SJSA1 (cell line): ENCODE results near the gene ACSS3. TPM values are rescaled to one million over a fixed set of nuclear protein-coding genes. Genes with fewer than 3 reads are reported as not detected.
A peak's percentile ranks its signal among the peaks of the same experiment; 100 is the strongest.
"Not testable (repeated sequence)": the region's sequence is repeated elsewhere in the genome, so short reads cannot be mapped to it uniquely, and the experiment has no call there.

ENCODE experiments used
- DNase-seq, 2 experiments: peaks; one replicate each; pipeline ENCODE4 v3.0.0-alpha.2; 2015 to 2020; ENCODE audit warnings: low spot score in 2 of 2, low read depth in 1 of 2
- H3K27ac ChIP-seq: fragments of 250-450 bp; sonication (Bioruptor Pico); 2 replicates; pipeline ENCODE4 v1.5.1; 2020; ENCODE audit warnings: mild to moderate bottlenecking, moderate library complexity
- H3K27me3 ChIP-seq: fragments of 250-450 bp; sonication (Bioruptor Pico); replicated peaks from 2 replicates; pipeline ENCODE4 v1.5.1; 2020; ENCODE audit warnings: mild to moderate bottlenecking, moderate library complexity
- H3K36me3 ChIP-seq: fragments of 250-450 bp; sonication (Bioruptor Pico); 2 replicates; pipeline ENCODE4 v1.5.1; 2020; ENCODE audit warnings: mild to moderate bottlenecking
- H3K4me1 ChIP-seq: fragments of 250-450 bp; sonication (Bioruptor Pico); replicated peaks from 2 replicates; pipeline ENCODE4 v1.6.1; 2021; ENCODE audit warnings: mild to moderate bottlenecking
- H3K4me3 ChIP-seq: fragments of 250-450 bp; sonication (Bioruptor Pico); 2 replicates; pipeline ENCODE4 v1.5.1; 2020; ENCODE audit warnings: mild to moderate bottlenecking
- H3K9me3 ChIP-seq: fragments of 250-450 bp; sonication (Bioruptor Pico); replicated peaks from 2 replicates; pipeline ENCODE4 v1.5.1; 2020; ENCODE audit warnings: mild to moderate bottlenecking
- total RNA-seq: library from RNA; depleted of rRNA; stranded (reverse); fragments of >200 nt; shearing (Covaris generic); gene quantifications from 2 replicates; pipeline ENCODE4 v1.2.3, GENCODE V29; 2014

The ACSS3 gene
- total RNA-seq, 1 experiment from 2014 or later: 1.3 TPM

DNA sequence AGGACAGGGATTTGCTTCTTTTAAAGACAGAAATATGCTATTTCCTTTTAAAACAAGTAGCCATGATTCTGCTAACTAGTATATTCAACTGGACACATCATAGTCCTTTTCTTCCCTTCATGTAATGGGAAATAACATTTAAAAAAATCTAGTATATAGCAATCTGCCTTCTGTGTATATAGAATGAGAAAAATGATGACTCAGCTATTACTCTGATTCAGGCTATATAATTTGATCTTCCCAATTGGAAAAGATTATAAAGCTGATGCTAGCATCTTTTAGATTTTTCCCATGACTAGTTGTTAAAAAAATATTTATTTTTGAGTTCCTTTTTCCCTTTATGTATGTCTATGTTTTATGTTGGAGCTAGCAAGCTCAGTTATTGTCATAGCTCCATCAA is 86.9 kb downstream of the ACSS3 start:
- Histone ChIP-seq H3K27ac (no peak overlapping the region), H3K4me3 (no peak overlapping the region), H3K27me3 (no peaks in the 10 kb centered on the region), H3K36me3 (no peaks in the 10 kb centered on the region), H3K9me3 (no peaks in the 10 kb centered on the region), H3K4me1 (peaks cover 8% of the 10 kb centered on the region)
- DNase-seq: no peak

DNA sequence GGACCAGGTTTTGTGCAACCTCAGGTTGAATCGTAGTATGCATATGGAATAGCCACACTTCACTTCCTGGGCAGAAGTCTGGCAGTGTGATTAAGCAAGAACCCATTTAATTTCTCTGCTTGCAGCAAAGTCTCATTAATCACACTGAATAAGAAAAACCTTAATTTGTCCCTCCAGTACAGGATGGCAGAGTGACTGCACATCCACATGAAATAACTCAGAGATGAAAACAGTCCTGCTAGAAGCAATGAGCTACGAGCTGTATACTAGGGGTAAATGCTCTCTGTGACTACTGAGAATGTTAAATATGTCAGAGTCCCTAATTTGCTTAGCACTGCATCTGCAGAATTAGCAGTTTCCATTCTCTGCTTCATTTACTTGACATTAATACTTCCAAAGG is 88.9 kb downstream of the ACSS3 start:
- Histone ChIP-seq H3K4me3 (no peak overlapping the region), H3K4me1 (peaks cover 12% of the 10 kb centered on the region), H3K36me3 (no peaks in the 10 kb centered on the region), H3K27ac (no peak overlapping the region), H3K9me3 (no peaks in the 10 kb centered on the region), H3K27me3 (no peaks in the 10 kb centered on the region)
- no peak for DNase-seq

DNA sequence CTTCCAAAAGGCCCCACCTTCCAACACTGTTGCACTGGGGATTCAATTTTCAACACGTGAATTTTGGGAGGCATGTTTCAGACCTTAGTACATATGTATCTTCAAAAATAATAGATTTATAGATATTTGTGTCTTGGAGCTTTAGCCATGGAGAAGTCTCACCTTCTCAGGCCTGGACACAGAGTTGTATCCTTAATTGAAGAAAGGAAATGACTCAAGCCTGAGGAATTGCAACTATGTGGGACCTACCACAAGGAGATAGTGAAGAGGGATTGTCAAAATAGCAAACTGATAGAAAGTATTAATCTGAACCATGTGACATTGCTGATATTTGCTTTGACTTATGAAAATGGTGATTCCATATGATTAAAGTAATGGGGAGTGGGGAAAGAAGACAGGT is 89.8 kb downstream of the ACSS3 start:
- H3K27ac ChIP-seq: no peak overlapping the region
- H3K4me1 ChIP-seq: peaks cover 12% of the 10 kb centered on the region
- DNase-seq: peak in 1 of 2 experiments; percentile 47
- H3K4me3 ChIP-seq: no peak overlapping the region
- no peaks in the 10 kb centered on the region for H3K36me3 ChIP-seq
- H3K27me3 ChIP-seq: no peaks in the 10 kb centered on the region
- no peaks in the 10 kb centered on the region for H3K9me3 ChIP-seq

DNA sequence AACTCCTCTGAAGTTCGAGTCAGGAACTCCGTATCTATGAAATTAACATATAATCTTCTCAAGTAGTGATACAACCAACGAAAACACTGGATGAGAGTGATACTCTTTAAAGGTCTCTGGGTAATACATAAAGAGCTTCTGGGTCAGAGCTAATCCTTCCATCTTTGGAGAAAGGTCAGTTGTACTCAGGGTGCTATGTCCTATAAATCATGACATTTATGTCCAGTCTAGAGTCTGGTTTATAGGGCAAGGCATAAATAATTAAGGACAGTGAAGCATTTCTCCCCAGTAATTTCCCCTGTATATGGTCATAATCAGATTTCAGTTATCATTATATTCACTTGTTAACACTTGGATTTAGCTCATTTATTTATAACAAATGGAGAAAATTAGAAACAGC is 90.6 kb downstream of the ACSS3 start:
- H3K9me3 ChIP-seq: no peaks in the 10 kb centered on the region
- no peak for DNase-seq
- H3K36me3 ChIP-seq: no peaks in the 10 kb centered on the region
- no peak overlapping the region for H3K27ac ChIP-seq
- no peak overlapping the region for H3K4me3 ChIP-seq
- H3K4me1 ChIP-seq: peaks cover 12% of the 10 kb centered on the region
- no peaks in the 10 kb centered on the region for H3K27me3 ChIP-seq

DNA sequence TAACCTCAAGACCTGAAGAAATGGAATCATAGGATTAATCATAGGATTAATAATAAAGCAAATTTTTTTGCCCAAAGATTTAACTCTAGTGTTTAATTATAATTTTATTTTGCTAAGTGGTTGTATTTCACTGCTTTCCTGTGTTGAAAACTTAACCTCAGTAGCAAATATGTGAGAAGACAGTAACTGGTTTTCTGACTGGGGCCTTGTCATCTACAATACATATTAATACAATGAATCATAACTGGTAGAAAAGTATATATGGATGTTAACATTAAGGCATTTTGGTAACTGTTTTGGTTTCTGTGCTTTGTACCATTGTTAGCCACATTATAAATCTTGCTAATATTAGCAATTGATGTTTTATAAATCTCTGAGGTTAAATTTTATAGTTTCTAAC is 92.2 kb downstream of the ACSS3 start:
- no peak for DNase-seq
- H3K4me3 ChIP-seq: no peak overlapping the region
- H3K4me1 ChIP-seq: peaks cover 12% of the 10 kb centered on the region
- no peak overlapping the region for H3K27ac ChIP-seq
- H3K27me3 ChIP-seq: no peaks in the 10 kb centered on the region
- H3K9me3 ChIP-seq: no peaks in the 10 kb centered on the region
- no peaks in the 10 kb centered on the region for H3K36me3 ChIP-seq

DNA sequence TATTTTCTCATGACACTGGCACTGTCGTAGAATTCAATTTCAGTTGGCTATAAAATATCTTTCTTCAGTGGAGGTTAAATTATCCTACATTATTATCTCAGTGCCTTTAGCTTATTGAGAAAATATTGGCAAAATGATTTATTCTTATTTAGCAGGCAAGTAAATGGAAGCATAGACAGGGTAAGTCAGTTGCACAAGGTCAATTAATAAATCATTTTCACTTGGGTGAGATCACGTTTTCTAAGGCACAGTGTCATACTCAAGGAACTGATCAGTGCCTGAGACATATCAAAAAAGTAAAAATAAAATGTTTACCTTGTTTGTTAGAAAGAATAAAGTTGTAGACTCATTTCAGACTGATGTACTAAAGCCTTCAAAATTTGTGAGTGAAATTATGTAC is 95.0 kb downstream of the ACSS3 start:
- no peaks in the 10 kb centered on the region for H3K36me3 ChIP-seq
- H3K27ac ChIP-seq: no peak overlapping the region
- no peak for DNase-seq
- no peak overlapping the region for H3K4me3 ChIP-seq
- peaks cover 7% of the 10 kb centered on the region for H3K4me1 ChIP-seq
- peaks cover 3% of the 10 kb centered on the region; the same call in 1 of the 2 replicates for H3K9me3 ChIP-seq
- no peaks in the 10 kb centered on the region for H3K27me3 ChIP-seq

DNA sequence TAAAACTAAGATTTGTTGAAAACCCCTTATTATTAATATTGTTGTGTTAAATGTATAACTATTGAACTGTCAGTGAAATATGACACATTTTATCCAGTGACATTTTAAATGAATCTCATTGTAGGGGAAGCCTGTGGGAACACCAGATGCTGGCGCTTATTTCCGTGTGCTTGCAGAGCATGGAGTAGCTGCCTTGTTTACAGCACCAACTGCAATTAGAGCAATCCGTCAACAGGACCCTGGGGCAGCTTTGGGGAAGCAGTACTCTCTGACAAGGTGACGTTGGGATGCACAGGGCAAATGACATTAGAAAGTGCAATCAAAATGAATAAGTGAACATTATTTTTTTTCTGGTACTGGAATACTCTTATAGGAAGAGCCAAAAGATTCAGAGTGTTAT is 96.8 kb downstream of the ACSS3 start:
- H3K27ac ChIP-seq: no peak overlapping the region
- H3K4me3 ChIP-seq: no peak overlapping the region
- H3K9me3 ChIP-seq: peaks cover 3% of the 10 kb centered on the region; the same call in 1 of the 2 replicates
- no peaks in the 10 kb centered on the region for H3K27me3 ChIP-seq
- no peaks in the 10 kb centered on the region for H3K36me3 ChIP-seq
- H3K4me1 ChIP-seq: peaks cover 5% of the 10 kb centered on the region; the same call in 1 of the 2 replicates
- DNase-seq: no peak

DNA sequence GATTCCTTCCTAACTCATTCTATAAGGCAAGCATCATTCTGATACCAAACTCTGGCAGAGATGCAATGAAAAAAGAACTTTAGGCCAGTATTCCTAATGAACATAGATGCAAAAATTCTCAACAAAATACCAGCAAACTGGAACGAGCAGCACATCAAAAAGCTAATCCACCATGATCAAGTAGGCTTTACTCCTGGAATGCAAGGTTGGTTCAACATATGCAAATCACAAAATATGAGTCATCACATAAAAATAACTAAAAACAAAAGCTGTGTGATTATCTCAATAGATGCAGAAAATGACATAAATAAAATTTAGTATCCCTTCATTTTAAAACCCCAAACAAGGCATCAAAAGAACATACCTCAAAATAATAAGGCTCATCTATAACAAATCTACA is 98.9 kb downstream of the ACSS3 start:
- Histone ChIP-seq H3K27ac (no peak overlapping the region), H3K27me3 (no peaks in the 10 kb centered on the region), H3K9me3 (peaks cover 3% of the 10 kb centered on the region; the same call in 1 of the 2 replicates), H3K36me3 (no peaks in the 10 kb centered on the region), H3K4me3 (no peak overlapping the region), H3K4me1 (no peaks in the 10 kb centered on the region)
- DNase-seq: no peak

DNA sequence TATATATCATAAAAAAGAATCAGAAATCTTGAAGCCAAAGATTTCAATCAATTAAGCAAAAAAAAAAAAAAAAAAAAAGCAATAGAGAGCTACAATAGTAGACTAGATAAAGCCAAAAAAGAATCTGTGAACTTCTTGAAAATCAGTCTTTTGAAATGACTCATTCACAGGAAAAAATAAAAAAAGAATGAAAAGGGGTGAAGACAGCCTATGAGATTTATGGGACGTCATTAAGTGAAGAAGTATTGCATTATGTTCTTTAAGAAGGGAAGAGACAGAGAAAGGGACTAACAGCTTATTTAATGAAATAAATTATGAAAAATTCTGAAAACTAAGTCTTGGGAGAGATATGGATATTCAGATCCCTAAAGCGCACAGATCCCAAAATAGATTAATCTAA is 103.8 kb downstream of the ACSS3 start:
- Histone ChIP-seq H3K27me3 (no peaks in the 10 kb centered on the region), H3K4me1 (no peaks in the 10 kb centered on the region)
- DNase-seq: no peak

DNA sequence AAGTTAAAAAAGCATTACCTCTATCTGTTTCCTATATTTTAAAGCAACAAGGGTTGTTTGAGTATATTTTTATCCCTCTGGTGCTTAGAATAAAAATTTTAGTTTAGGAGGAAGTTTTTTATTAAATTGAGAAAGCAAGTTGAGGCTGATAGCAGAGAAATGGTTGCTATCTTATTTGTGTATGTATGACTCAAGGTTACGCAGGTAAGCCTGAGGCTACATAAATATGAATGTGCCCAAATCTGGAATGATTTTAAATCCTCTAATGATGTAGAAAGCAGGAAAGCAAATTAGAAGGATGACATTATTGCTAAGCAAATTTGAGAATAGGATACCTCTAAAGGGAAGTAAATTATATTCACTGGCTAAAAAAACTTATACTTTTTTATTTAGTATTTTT is 109.8 kb downstream of the ACSS3 start:
- no peaks in the 10 kb centered on the region for H3K27me3 ChIP-seq
- no peaks in the 10 kb centered on the region for H3K9me3 ChIP-seq
- no peak for DNase-seq
- H3K27ac ChIP-seq: no peak overlapping the region
- no peaks in the 10 kb centered on the region for H3K4me1 ChIP-seq
- H3K36me3 ChIP-seq: no peaks in the 10 kb centered on the region
- H3K4me3 ChIP-seq: no peak overlapping the region

More for the DNA sequence above, 103.8 kb downstream of the ACSS3 start:
- H3K27ac ChIP-seq: no peak overlapping the region
- H3K36me3 ChIP-seq: no peaks in the 10 kb centered on the region
- H3K4me3 ChIP-seq: no peak overlapping the region
- peaks cover 1% of the 10 kb centered on the region; the same call in 1 of the 2 replicates for H3K9me3 ChIP-seq

DNA sequence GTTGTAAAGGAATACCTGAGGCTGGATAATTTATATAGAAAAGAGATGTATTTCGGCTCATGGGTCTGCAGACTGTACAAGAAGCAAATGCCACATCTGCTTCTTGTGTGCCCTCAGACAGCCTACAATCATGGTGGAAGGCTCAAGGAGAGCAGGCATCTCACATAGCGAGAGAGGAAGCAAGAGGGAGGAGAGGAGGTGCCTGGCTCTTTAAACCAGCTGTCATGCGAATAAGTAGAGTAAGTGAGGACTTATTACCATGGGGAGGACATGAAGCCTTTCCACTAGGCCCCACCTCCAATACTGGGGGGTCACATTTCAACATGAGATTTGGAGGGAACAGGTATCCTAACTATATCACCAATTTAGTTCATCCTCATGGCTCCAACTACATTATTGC is 118.7 kb downstream of the ACSS3 start:
- Histone ChIP-seq H3K27ac (no peak overlapping the region), H3K27me3 (no peaks in the 10 kb centered on the region), H3K4me3 (no peak overlapping the region), H3K9me3 (no peaks in the 10 kb centered on the region), H3K4me1 (no peaks in the 10 kb centered on the region), H3K36me3 (no peaks in the 10 kb centered on the region)
- DNase-seq: no peak

DNA sequence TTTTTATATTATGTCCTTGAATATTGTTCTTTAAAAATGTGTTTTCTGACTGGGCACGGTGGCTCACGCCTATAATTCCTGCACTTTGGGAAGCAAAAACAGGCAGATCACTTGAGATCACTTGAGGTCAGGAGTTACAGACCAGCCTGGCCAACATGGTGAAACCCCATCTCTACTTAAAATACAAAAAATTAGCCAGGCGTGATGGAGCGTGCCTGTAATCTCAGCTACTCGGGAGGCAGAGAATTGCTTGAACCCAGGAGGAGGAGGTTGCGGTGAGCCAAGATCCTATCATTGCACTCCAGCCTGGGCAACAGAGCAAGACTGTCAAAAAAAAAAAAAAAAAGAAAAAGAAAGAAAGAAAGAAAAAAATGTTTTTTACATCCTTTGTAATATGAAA is 122.7 kb downstream of the ACSS3 start:
- not testable (repeated sequence) for DNase-seq, H3K9me3 ChIP-seq, H3K27me3 ChIP-seq, H3K36me3 ChIP-seq, H3K4me1 ChIP-seq, H3K4me3 ChIP-seq, H3K27ac ChIP-seq

DNA sequence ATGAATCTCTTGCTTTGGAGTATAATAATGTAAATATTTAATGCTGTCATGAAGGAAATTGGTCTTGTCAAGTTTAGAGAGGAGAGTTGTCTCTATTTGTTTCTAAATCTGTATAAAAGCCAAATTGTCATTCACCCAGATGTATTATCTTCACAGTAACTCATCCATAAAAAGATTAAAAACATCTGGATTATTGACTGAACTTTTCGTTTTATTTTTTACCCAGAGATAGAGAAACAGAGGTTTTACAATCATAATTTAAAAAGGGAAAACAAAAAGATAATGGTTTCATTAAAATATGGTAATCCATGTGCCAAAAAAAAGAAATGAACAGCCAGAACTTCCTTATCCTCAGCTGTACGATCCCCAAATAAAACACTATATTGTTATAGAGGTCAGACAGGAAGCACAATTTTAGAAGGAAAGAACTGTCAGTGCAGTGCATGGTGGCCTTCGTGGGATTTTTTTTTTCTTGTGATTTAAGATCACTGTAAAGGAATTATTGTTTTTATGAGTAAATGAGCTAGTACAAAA is 125.9 kb downstream of the ACSS3 start:
- no peaks in the 10 kb centered on the region for H3K9me3 ChIP-seq
- no peak overlapping the region for H3K4me3 ChIP-seq
- no peaks in the 10 kb centered on the region for H3K4me1 ChIP-seq
- no peaks in the 10 kb centered on the region for H3K27me3 ChIP-seq
- no peaks in the 10 kb centered on the region for H3K36me3 ChIP-seq
- no peak for DNase-seq
- H3K27ac ChIP-seq: no peak overlapping the region

DNA sequence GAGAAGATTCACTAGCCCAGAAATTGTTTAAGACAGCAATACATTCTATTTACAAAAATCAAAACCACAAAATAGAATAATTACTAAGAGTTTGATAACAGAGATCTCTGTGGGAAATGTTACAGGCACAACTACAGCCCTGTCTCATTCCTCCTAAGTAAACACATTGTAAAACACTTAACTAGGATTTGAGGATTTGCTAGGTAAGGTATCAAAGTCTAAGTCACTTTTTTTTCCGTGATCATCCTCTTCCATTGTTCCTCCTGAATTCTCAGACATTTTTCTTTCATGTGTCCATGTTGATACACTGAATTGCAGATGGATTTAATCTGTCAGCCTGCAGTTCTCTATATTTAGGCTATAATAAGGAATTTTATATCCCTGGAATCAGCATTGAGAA is 127.5 kb downstream of the ACSS3 start:
- DNase-seq: no peak
- Histone ChIP-seq H3K9me3 (no peaks in the 10 kb centered on the region), H3K4me3 (no peak overlapping the region), H3K4me1 (no peaks in the 10 kb centered on the region), H3K36me3 (no peaks in the 10 kb centered on the region), H3K27ac (no peak overlapping the region), H3K27me3 (no peaks in the 10 kb centered on the region)

DNA sequence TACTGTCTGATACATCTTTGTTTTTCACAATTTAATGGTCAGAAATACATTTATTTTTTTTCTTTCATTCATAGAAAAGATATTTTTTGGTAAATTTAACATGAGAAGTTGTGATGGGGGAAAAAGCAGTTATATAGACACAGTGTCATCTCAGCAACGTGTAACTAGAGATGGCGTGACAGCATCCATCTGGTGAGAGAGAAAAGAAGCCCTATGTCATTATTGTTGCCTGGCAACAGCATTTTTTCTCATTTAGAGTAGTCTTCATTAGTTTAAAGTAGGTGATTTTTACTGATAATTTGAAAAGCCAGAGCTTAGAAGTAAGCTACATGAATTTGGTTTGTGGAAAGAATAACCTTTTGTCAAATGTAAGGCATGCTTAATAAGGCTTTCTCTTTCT is 128.6 kb downstream of the ACSS3 start:
- DNase-seq: no peak
- H3K4me3 ChIP-seq: no peak overlapping the region
- H3K4me1 ChIP-seq: no peaks in the 10 kb centered on the region
- H3K36me3 ChIP-seq: no peaks in the 10 kb centered on the region
- no peaks in the 10 kb centered on the region for H3K9me3 ChIP-seq
- H3K27ac ChIP-seq: no peak overlapping the region
- H3K27me3 ChIP-seq: no peaks in the 10 kb centered on the region
